H9 (cell line): ENCODE measurements around the gene MRAP2. TPM values are rescaled to one million over a fixed set of nuclear protein-coding genes. Genes with fewer than 3 reads are reported as not detected.

ENCODE experiments used
- DNase-seq: peaks from one replicate; pipeline ENCODE4 v3.0.0-alpha.2; 2017
- H2AFZ ChIP-seq: one replicate; pipeline ENCODE4 v1.6.1; 2013; ENCODE audit warnings: mild to moderate bottlenecking, low read length, control low read depth, moderate library complexity
- H2AK5ac ChIP-seq: 2 replicates; pipeline ENCODE4 v1.6.1; 2013; ENCODE audit warnings: low read length, control low read depth, mixed read lengths; ENCODE audit not compliant: insufficient read length
- H2BK120ac ChIP-seq: one replicate; pipeline ENCODE4 v1.6.1; 2013; ENCODE audit warnings: low read depth, mild to moderate bottlenecking, low read length, control low read depth, inconsistent platforms; ENCODE audit not compliant: poor library complexity, severe bottlenecking
- H2BK12ac ChIP-seq: 2 replicates; pipeline ENCODE4 v1.6.1; 2013; ENCODE audit warnings: low read length, control low read depth, mixed read lengths, low read depth; ENCODE audit not compliant: insufficient read length
- H2BK15ac ChIP-seq: 2 replicates; pipeline ENCODE4 v1.6.1; 2013; ENCODE audit warnings: low read depth, low read length, control low read depth
- H2BK20ac ChIP-seq: one replicate; pipeline ENCODE4 v1.6.1; 2013; ENCODE audit warnings: low read depth, mild to moderate bottlenecking, low read length, control low read depth, inconsistent platforms; ENCODE audit not compliant: poor library complexity, severe bottlenecking
- H2BK5ac ChIP-seq: 2 replicates; pipeline ENCODE4 v1.6.1; 2013; ENCODE audit warnings: low read length, control low read depth, mixed read lengths; ENCODE audit not compliant: insufficient read length
- H3K14ac ChIP-seq: 2 replicates; pipeline ENCODE4 v1.6.1; 2013; ENCODE audit warnings: low read length, control low read depth; ENCODE audit not compliant: insufficient read depth
- H3K18ac ChIP-seq: 2 replicates; pipeline ENCODE4 v1.6.1; 2013; ENCODE audit warnings: low read depth, mild to moderate bottlenecking, mixed read lengths, low read length, control low read depth; ENCODE audit not compliant: insufficient read length
- H3K23ac ChIP-seq: 2 replicates; pipeline ENCODE4 v1.6.1; 2013; ENCODE audit warnings: low read length, control low read depth, mixed read lengths, low read depth; ENCODE audit not compliant: insufficient read length
- H3K23me2 ChIP-seq: 2 replicates; pipeline ENCODE4 v1.6.1; 2013; ENCODE audit warnings: low read depth, mild to moderate bottlenecking, mixed read lengths, low read length, control low read depth; ENCODE audit not compliant: insufficient read length, poor library complexity, severe bottlenecking
- H3K27ac ChIP-seq: 2 replicates; pipeline ENCODE4 v1.5.1; 2013; ENCODE audit warnings: low read length, control low read depth, mixed read lengths, low read depth; ENCODE audit not compliant: insufficient read length
- H3K27me3 ChIP-seq: 2 replicates; pipeline ENCODE4 v1.6.1; 2013; ENCODE audit warnings: low read length, control low read depth, inconsistent platforms; ENCODE audit not compliant: insufficient read depth
- H3K4ac ChIP-seq: 2 replicates; pipeline ENCODE4 v1.6.1; 2013; ENCODE audit warnings: low read depth, mild to moderate bottlenecking, control low read depth, inconsistent platforms, low read length, moderate library complexity
- H3K4me1 ChIP-seq: 2 replicates; pipeline ENCODE4 v1.6.1; 2013; ENCODE audit warnings: low read length, control low read depth, inconsistent platforms; ENCODE audit not compliant: insufficient read depth
- H3K4me2 ChIP-seq: 2 replicates; pipeline ENCODE4 v1.6.1; 2013; ENCODE audit warnings: low read length, control low read depth, mixed read lengths; ENCODE audit not compliant: insufficient read length, insufficient read depth
- H3K56ac ChIP-seq: 2 replicates; pipeline ENCODE4 v1.6.1; 2013; ENCODE audit warnings: low read depth, mild to moderate bottlenecking, mixed read lengths, low read length, control low read depth; ENCODE audit not compliant: insufficient read length
- H3K79me1 ChIP-seq: 2 replicates; pipeline ENCODE4 v1.6.1; 2013; ENCODE audit warnings: low read depth, mild to moderate bottlenecking, moderate library complexity, low read length, control low read depth, inconsistent platforms; ENCODE audit not compliant: insufficient read depth, poor library complexity, severe bottlenecking
- H3K79me2 ChIP-seq: 2 replicates; pipeline ENCODE4 v1.6.1; 2013; ENCODE audit warnings: low read length, control low read depth, inconsistent platforms; ENCODE audit not compliant: insufficient read depth
- H3K9ac ChIP-seq: 2 replicates; pipeline ENCODE4 v1.6.1; 2013; ENCODE audit warnings: low read length, control low read depth, mixed read lengths; ENCODE audit not compliant: insufficient read length; ENCODE audit errors: extremely low read depth
- H3K9me3 ChIP-seq: one replicate; pipeline ENCODE4 v1.6.1; 2013; ENCODE audit warnings: low read depth, low read length, inconsistent platforms; ENCODE audit not compliant: control insufficient read depth
- H3T11ph ChIP-seq: one replicate; pipeline ENCODE4 v1.6.1; 2013; ENCODE audit warnings: mild to moderate bottlenecking, low read length, control low read depth, inconsistent platforms
- H4K20me1 ChIP-seq: one replicate; pipeline ENCODE4 v1.6.1; 2013; ENCODE audit not compliant: control insufficient read depth, insufficient read length, insufficient read depth
- H4K5ac ChIP-seq: 2 replicates; pipeline ENCODE4 v1.6.1; 2013; ENCODE audit warnings: low read depth, mild to moderate bottlenecking, mixed read lengths, low read length, control low read depth; ENCODE audit not compliant: insufficient read length
- H4K8ac ChIP-seq: replicated peaks from 2 replicates; pipeline ENCODE4 v1.6.1; 2013; ENCODE audit warnings: low read length, control low read depth, mixed read lengths, low read depth; ENCODE audit not compliant: insufficient read length
- H4K91ac ChIP-seq: 2 replicates; pipeline ENCODE4 v1.6.1; 2013; ENCODE audit warnings: low read depth, mild to moderate bottlenecking, moderate library complexity, mixed read lengths, low read length, control low read depth; ENCODE audit not compliant: insufficient read length
- H3K27ac Mint-ChIP-seq, 3 experiments: 2 replicates in 2 of 3; 3 replicates in 1 of 3; pipeline ENCODE4 v1.8.0; 2020 to 2021; ENCODE audit warnings: mixed read lengths in 3 of 3, mild to moderate bottlenecking in 1 of 3, moderate library complexity in 1 of 3
- H3K27me3 Mint-ChIP-seq: 2 replicates; pipeline ENCODE4 v1.8.0; 2021; ENCODE audit warnings: low read depth, mild to moderate bottlenecking, moderate library complexity, mixed read lengths
- H3K36me3 Mint-ChIP-seq, 3 experiments: 2 replicates in 2 of 3; 3 replicates in 1 of 3; pipeline ENCODE4 v1.8.0; 2020 to 2021; ENCODE audit warnings: low read depth in 3 of 3, mixed read lengths in 3 of 3; ENCODE audit not compliant: insufficient read depth in 1 of 3
- H3K4me1 Mint-ChIP-seq, 2 experiments: 2 replicates each; pipeline ENCODE4 v1.8.0; 2020; ENCODE audit warnings: mixed read lengths in 2 of 2
- H3K4me3 Mint-ChIP-seq, 2 experiments: 2 replicates in 1 of 2; 3 replicates in 1 of 2; pipeline ENCODE4 v1.8.0; 2020 to 2021; ENCODE audit warnings: mild to moderate bottlenecking in 2 of 2, mixed read lengths in 2 of 2, moderate library complexity in 1 of 2
- H3K9me3 Mint-ChIP-seq, 2 experiments: 2 replicates in 1 of 2; 3 replicates in 1 of 2; pipeline ENCODE4 v1.8.0; 2020; ENCODE audit warnings: mild to moderate bottlenecking in 2 of 2, mixed read lengths in 2 of 2, moderate library complexity in 1 of 2
- CTCF ChIP-seq: fragments of 200-600 bp; sonication (generic); conservative IDR thresholded peaks from 3 replicates; pipeline ENCODE4 v1.8.0; 2021; ENCODE audit warnings: antibody characterized with exemption, mild to moderate bottlenecking
- WGBS: extraction: QIAGEN DNeasy Blood & Tissue Kit; methylation state at CpG from one replicate; pipeline ENCODE4 v1.1.7; 2013; ENCODE audit warnings: missing lambda C conversion rate, low lambda C conversion rate, mixed read lengths; ENCODE audit not compliant: insufficient read length; ENCODE audit errors: extremely low coverage; 5-methylcytosine and 5-hydroxymethylcytosine counted together
- total RNA-seq: library from RNA; stranded (reverse); gene quantifications from 2 replicates; pipeline ENCODE4 v1.2.1, GENCODE V29; 2021

MRAP2 gene
- total RNA-seq, 1 experiment from 2014 or later = 8.0 TPM

DNA sequence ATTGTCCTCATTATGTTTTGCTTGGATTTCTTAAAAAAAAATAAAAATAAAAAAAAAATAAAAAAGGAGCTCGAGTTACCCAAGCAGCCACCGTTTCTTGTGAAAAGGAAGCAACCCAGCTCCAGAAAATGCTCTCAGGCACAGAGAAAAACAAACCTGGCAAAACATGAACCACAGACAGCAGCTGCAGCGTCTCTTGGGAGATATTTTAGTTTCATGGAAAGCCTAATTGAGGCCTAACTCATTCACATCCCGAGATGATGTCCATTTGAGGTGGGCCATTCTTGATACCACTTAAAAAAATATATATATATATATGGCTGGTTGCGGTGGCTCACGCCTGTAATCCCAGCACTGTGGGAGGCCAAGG, 13.7 kb upstream of the MRAP2 start:
- H4K91ac ChIP-seq = no peak overlapping the region
- H3K9ac ChIP-seq = no peak overlapping the region
- H3K56ac ChIP-seq = no peak overlapping the region
- H2BK20ac ChIP-seq = no peak overlapping the region
- H3K79me2 ChIP-seq = no peaks in the 10 kb centered on the region
- H2BK5ac ChIP-seq = no peak overlapping the region
- H3T11ph ChIP-seq = no peak overlapping the region
- no peak for TF ChIP-seq CTCF
- H2AFZ ChIP-seq = no peak overlapping the region
- no peaks in the 10 kb centered on the region for H3K79me1 ChIP-seq
- no peak overlapping the region for H2BK12ac ChIP-seq
- no peak overlapping the region for H2BK120ac ChIP-seq
- peaks cover 2% of the 10 kb centered on the region; the same call in 1 of the 2 replicates for H3K4me1 ChIP-seq
- no peaks in the 10 kb centered on the region for H3K23me2 ChIP-seq
- H3K18ac ChIP-seq = no peak overlapping the region
- H3K9me3 ChIP-seq = no peaks in the 10 kb centered on the region
- Mint-ChIP-seq H3K9me3 (peaks cover 0 to 4% of the 10 kb centered on the region in 2 experiments; a peak in 1 of 5 replicates), H3K36me3 (no peaks in the 10 kb centered on the region), H3K4me3 (no peak overlapping the region), H3K27me3 (peaks cover 2% of the 10 kb centered on the region; the same call in 1 of the 2 replicates), H3K27ac (no peak overlapping the region), H3K4me1 (peaks cover 8 to 11% of the 10 kb centered on the region in 2 experiments)
- DNase-seq = no peak
- H3K27ac ChIP-seq = no peak overlapping the region
- no peak overlapping the region for H3K4me2 ChIP-seq
- no peaks in the 10 kb centered on the region for H4K20me1 ChIP-seq
- no peak overlapping the region for H3K14ac ChIP-seq
- no peak overlapping the region for H2BK15ac ChIP-seq
- WGBS = no CpG with 5 or more reads among the region's 6 CpGs
- no peak overlapping the region for H3K4ac ChIP-seq
- H2AK5ac ChIP-seq = no peak overlapping the region
- H3K23ac ChIP-seq = no peak overlapping the region
- no peak overlapping the region for H4K8ac ChIP-seq
- H3K27me3 ChIP-seq = no peaks in the 10 kb centered on the region
- no peak overlapping the region for H4K5ac ChIP-seq
